GM21717 (cell line): ENCODE data around the gene EMX2.

Experiments
- ATAC-seq: cut with Tn5 transposase; IDR thresholded peaks from one replicate; pipeline ENCODE4 v1.9.1; 2021; ENCODE audit warnings: mild to moderate bottlenecking, moderate library complexity; ENCODE audit not compliant: unreplicated experiment

The EMX2 gene

DNA sequence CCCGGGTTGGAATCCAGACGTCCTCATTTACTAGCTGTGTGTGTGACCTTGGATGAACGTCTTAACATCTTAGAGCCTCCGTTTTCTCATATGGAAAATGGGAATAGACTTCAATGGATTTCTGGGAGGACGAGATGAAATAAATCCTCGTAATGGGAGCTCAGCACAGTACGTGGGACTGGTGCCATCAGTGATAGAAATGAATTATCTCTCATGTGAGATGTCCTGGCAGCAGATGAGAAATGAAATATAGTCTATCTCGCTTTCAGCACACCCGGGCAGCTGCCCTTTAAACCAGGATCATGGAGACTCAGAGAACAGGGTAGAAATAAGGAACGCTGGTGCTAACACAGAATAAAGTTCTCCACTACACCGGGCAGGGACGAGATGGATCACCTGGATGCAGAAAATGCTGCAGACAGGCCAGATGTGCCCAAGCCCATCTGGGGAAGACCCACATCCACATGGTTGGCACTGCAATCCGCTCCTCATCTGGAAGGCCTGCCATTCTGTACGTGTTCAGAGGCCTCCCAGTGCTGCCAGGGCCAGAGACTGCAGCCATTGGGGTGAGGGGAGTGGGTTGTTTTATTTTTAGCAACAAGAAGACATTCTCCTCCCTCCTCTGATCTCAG, 11.1 kb upstream of the EMX2 start:
- no peak for ATAC-seq

DNA sequence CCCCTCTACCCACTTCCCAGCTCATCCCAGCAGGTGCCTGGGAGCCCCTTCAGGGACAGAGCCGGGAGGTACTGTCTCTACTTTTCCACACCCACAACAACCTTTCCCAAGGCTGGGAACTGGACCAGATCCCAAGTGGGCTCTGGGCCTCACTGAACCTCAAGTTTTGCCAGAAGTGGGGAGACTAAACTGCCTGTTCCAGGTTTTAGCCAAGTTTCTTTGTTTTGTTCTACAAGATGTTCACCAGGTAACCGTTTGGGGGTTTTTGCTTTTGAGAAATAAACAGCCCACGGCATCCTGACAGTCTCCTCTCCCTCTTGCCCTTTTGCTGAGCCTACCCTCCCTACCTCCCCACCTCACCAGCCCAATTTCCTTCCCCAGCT, 10.6 kb upstream of the EMX2 start:
- no peak for ATAC-seq

DNA sequence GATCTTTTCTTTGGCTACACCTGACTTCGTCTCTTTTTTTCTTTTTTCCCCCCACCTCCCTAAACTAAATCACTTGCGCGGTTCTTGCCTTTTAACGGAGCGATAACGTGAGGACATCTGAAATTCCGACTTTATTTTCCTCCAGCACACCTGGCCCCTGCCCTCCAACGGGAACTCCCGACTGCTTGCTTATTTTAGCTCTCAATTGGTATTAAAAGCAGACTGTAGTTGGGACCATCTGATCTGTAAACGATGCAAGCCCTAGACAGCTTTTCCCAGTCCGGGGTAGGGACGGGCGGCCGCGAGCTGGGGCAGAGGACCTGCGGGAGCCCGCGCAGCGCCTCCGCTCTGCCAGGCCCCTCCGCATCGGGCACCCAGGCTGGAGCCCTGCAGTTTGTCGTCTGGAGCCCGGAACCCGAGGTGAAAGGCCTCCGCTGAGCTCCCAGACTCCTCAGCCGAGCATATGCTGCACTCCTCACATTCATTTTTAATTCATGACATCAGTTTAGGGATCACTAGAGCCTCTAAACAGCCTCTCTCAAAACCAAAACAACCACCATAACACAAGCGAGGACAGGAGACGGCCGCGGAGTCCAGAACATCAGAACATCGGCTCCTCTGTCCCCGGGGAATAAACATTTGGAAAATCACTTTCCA, 10.0 kb upstream of the EMX2 start:
- ATAC-seq, result no peak

DNA sequence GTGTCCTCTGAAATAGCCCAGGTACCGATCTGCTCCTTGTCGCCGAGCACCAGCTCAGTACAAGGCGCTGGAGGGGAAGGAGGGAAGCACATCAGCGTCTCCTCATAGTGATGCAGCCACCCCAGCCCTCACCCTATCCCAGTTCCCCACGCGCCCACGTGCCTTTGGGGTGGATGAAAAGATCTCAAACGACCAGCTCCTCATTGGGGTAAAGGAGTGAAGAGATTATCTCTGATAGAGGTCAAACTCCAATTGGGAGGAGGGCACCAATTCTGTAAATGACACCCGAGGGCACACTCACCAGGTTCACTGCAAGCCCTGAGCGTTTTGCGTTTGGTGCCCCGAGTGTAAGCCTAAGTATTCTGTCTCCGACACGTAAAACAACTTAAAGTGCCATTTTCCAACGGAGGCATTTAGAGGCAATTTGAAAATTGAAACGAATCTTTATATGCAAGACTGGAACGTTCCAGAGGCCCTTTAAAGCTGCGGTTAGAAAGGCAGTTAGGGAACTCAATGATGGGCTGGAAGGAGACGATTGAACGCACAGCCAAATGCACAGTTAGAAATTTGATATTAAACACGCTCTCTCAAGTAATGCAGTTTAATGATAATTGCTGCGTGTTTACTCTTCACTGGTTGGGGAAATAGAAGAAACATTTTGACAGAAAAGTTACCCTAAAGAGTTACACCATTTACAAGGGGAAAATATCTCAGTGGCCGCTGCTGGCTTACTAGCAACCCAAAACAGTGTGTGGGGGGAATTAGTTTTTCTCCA, 8.9 kb upstream of the EMX2 start:
- no peak for ATAC-seq

DNA sequence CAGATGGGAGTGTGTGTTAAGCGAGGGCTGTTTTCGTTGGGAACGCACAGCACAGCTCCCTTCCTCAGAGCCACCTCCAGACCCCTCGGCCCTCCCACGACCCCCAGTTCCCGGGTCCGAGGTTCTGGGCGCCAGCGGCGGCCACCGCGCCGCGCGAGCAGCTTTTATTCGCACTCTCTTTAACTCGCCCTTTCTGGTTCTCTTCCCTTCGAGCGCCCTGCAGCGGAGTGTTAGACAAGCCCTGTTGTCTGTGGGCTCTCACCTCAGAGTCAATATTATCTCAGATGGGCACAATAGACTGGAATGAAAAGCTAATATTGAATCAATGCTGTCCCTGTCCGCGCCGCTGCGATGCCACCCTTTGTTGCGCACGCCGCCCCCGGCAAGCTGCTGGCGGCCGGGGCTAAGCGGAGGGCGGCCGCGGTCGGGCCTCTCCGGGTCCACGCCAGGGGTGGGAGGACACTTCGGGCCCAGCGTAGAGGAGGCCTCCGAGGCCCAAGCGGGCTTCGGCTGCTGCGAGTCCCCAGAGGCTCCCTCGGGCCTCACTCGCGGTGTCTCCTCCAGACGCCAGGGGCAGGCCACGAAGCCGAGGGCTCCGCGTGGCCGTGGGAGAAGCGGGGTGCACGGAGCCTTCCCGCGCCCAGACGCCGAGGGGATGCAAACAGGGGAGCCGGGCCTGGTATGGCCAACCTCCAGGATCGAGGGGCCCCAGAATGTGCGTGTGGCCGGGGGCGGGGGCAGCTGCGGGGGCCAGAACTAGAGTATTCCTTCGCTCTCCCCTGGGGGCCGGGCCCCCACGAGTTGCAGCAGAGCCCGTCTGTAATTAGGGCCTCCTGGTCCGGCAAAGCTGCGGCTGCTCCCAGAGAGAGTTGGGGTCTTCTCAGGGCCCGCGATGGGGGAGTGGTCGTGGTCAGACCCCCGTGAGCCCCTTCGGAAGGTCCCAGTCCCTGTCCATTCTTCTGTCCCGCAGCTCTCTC, 7.9 kb upstream of the EMX2 start:
- no peak for ATAC-seq

DNA sequence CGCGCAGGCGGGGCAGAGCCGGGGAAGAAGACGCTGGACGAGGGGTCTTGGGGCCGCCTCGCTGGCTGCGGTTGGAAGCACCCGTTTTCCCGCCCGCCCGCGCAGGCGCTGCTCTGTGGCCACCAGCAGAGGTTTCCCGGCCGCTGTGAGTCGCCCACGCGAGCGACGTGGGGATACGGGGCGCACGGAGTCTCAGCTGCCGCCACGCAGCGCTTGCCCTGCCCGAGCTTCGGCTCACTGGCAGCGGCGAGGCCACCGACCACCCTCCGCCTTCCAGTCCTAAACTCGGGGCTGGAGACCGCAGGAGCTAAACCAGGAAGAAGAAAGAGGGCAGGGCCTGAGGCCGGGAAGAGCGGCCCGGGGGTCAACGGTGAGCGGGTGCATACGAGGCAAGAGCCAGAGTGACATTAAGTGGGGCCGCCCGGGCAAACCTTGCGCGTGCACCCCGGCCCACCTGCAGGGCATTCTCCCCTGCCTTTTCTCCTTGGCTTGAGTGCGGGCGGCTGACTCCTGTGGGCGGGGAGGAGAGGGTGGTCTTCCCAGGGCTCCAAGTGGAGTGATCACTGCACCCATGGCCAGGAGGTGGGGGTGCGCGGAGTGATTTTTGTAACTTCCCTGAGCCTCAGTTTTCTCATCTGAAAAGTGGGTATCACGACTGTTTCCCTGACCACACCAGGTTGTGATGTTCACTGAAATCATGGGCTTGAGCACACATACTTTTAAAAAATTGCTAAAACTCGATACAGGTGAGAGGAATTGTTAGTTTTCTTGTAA, 7.1 kb upstream of the EMX2 start:
- no peak for ATAC-seq

DNA sequence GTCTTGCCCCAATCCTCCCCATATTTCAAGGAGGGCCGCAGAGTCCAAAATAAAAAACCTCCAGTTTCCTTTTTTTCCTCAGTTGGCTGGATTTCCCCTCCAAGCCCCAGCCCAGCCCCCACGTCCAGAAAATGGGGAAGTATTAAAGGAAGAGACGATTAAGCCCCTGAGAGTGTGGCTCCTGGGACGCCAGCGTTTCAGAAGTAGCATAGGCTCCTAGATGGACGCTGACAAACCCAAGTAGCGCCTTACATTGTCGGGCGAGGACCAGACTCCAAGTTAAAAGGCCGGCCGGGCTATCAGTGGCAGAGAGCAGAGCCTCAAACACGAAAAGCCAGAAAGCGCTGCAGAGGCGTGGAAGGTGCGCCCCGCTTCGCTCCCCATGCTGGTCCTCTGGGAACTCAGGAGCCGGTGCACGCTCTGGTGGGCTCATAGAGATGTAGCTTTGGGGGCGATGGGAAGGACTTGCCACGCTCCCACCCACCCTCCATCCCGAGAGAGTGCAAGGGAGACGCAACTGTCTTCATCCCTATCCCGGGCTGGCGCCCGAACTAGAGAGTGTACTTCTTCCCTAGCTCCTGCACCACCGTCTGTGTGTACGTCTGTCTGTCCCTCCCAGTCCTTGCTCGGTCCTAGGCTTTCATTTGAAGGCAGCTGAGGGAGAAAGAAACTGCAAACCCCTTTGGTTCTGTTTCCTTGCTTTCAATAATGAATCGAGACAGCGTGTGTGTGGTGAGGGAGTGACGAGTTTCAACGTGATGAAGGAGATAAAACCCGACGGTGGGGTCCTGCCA, 6.3 kb upstream of the EMX2 start:
- ATAC-seq, result no peak

DNA sequence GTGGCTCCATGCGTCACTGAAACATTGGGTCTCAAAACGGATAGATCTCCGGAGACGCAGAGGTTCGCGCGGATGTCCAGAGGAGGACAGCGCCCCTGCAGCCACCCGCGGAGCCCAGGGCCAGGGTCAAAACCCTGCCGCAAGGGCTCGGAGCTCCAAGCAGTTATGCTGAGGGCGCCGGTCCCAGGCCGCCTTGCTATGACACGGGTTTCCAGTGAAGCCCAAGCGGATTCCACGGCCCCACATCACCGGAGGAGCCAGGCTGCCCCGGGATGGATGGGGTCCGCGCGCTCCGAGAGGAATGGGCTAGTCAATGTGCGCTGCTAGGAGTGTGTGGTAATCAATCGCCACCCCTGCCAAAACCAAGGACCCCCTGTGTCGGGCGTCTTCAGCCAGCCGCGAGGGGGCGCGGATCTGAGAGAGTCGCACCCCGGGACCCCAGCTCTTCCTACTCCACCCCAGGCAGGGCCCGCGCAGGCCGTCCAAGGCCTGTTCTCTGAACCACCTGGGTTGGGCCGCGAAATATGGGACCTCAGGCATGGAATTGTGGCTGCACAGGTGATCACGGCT, 5.6 kb upstream of the EMX2 start:
- no peak for ATAC-seq

DNA sequence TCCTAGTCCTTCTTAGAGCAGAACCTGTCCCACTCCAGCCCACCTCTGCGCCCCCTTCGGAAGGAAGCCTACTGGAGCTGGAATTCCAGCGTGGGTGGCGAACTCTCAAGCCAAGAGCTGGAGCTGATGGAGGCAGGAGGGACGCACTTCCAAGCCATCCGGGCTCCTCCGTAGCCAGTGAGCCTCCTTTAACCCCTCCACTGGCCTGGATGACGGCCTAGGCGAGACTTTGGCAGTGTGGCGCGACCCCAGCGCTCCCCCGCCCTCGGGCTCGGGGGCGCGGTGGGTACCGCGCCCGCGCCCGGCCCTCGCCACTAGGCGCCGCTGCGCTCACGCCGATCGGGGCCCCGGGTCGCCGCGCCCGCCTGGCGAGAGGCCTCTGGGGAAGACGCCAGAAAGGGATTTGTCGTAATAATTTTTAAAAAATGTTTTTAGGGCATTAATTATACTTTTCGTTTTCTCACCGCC, 5.1 kb upstream of the EMX2 start:
- ATAC-seq, result no peak

DNA sequence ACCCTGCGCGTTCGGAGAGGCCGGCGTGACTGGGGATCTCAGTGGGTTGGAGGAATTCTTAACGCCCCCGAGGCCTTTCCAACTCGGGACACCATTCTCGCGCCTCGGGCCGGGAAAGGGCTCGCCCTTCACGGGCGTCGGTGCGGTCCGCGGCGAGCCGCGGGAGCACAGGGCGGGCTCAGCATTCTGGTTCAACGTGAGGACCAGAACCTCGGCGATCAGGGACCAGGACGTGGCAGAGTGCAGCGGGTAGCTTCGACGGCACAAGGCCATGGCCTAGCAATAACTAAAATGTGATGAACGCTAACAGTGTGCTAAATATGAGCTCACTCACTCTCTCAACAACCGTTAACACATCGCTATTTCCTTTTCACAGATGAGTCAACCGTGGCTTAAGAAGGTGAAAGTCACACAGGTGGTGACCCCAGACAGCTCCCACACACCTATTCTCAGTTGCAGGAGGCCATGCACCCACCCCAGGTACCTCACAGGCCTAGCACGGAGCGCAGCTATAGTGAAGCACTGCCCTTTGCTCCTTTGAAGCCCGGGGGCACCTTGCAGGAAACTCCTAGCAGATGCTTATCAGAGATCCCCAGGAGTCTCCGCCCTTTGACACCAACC, 4.5 kb upstream of the EMX2 start:
- no peak for ATAC-seq

DNA sequence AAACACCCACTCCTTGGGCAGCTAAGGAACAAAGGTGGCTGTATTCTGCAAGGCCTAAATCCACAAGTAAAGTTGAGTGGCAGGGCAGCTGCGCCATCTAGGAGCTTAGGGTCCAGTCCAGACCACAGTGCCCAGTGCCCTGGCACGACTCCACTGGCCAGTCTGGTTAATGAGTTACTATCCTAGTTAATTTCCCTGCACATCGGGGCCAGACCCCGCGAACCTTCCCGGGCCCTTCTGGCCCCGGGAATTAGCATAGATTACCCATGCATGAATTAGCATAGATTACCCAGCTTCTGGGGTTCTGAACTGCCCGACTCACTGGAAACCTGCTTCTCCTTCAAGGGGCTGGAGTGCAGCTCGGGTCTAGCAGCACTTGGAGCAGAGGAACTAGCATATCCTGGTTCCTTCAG, 3.2 kb upstream of the EMX2 start:
- no peak for ATAC-seq

DNA sequence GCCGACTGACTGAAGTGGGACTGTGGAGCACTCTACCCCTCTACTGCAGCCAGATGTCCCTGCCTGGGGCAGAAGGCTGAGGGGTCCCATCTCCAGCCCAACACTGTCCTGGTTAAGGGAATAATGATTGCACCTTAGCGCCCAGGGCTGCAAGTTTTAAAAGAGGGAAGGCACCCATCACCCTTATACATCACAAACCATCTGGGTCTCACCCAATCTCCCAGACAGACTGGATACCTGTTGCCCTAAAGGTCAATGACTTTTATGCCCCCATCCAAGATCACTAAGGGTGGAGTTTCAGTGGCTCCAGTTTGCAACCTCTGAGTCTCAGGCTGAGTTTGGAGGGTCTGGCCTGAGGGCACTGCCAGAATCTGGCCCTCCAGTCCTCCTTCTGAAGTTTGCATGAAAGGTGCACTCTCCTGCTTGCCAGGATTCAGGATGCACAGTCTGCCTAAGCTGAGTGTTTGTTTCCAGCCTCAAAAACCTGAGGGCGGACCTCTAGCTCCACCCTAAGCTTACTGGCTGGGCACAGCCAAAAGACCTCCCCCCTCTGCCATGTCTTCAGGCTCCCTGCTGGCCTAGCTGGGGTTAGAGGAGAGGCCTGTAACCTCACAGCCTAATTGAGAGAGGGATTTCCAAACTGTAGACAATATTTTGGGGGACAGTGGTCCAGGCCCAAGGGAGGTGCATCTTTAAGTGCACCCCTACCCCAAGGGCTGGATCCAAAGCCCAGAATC, 2.5 kb upstream of the EMX2 start:
- ATAC-seq, result no peak

DNA sequence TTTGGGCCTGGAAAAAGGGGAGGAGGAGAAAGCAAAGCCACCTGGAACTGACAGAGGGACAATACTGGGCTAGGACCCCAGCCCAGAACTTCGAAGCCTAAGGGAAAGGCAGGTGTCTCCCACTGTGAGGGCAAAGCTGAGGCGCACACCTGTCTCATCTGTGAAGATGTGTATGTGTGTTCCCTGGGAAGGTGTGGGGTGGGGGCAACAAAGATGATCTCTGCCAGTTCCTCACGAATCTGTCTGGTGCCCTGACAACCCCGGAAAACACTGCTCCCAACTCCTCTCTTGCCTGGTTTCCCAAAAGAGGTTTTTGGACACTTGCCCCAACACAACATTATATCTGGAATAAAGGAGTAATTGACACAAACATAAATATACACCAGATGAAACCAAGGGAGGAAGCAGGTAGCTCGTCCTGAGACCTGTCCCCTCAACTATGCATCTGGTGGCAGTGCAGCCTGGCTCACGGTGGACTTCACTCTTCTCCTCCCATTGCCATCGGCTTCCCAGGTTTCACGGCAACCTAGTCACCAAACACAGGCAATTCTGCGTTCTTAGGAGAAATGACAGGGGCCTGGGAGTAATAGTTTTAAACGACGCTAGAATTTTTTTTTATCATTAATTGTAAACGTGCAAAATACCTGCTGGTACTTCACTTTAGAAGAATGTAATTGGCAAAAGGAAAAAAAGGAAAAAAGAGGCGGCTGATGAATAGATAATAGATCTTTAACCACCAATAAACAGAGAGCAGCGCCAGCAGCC, 1.7 kb upstream of the EMX2 start:
- no peak for ATAC-seq

DNA sequence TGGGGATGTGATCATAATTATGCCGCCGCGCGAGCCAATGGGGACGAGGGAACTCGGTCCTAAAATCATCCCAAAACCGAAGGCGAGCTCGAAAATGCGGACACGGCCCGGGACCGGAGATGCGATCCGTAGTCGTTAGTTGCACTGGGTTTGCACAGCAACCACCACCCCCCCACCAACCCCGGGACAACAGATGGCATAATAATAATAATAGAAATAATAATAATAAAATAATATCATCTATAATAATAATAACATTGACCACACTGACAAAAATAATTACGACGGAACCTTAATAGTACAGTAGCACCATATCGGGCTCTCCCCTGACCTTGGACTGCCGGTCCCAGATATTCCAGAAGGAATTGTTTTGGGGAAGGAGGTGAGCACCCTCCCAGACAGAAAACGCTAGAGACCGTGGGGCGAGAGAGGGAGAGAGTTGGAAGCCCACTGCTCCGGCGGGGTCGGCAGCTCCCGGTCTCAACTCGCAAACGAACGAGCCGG, 1.1 kb upstream of the EMX2 start:
- ATAC-seq, result no peak

DNA sequence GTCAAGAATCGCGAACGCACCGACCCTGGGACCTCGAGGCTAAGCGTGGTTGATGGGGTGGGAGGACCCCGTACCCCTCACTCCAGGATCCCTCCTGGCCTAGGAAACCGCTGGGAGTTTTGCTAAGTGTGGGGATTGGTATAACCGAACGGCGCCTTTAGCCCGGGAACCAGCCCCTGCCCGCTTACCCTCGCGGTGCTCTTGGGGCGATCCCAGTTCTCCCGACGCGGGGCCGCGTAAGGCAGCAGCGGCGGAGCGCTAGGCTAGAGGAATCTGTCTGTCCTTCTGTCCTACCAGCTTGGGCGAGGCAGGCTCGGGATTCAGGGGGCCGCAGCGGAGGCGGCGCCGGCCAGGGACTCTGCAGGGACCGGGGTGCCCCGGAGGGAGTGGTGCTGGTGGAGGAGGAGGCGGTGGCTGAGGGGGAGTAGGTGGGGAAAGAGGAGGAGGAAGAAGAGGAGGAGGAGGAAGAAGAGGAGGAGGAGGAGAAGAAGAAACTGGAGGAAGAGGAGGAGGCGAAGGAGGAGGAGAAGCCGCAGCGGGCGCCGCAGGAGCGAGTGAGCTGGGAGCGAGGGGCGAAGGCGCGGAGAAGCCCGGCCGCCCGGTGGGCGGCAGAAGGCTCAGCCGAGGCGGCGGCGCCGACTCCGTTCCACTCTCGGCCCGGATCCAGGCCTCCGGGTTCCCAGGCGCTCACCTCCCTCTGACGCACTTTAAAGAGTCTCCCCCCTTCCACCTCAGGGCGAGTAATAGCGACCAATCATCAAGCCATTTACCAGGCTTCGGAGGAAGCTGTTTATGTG, 439 bp upstream of the EMX2 start:
- ATAC-seq, result no peak
